Measurements from ENCODE around the gene TMBIM1. TPM values are rescaled to one million over a fixed set of nuclear protein-coding genes. Genes with fewer than 3 reads are reported as not detected.

Gene TMBIM1
- total RNA-seq, 2 donors from 2014 or later, result 42.8 to 79.0 TPM

DNA sequence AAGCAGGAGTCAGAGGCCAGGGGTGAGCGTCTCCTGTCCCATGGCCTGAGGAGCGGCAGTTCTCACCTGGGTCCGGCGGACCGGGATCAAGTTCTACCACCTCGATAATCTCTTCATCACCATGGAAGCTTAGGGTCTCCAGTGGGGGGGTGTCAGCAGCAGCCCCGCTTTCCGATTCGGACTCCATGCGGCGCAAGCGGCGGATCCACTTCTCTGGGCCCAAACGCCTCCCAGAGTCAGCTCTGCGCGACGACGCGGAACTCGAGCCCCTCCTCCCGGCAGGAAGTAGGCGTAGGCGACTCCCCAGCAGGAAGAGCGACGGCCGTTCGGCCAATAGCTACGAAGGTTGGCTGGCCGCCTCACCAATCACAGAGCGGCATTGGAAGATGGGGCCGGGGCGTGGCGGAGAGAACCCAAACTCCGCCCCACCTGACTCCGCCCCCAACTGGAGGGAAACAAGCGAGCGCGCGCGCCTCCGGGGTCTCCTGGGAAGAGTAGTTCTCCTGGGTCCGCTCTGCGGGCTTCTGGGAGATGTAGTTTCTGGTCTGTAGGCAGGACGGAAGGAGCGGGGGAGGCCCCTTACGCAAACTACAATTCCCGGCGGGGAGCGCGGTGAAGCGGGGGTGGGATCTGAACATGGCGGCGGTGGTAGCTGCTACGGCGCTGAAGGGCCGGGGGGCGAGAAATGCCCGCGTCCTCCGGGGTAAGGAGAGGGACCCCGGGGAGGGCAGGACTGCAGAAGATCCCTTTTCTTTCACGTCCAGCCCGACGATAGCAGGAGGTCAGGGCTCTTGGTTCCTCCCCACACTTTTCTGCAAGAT is 22.2 kb downstream of the TMBIM1 start, which contains the start of the genes AAMP and PNKD:
AAMP (minus strand) TSS at position 238 of the 821 bp plus-strand sequence; CDS start at position 187, 51 bp downstream.
PNKD (plus strand) TSS at position 620 of the 821 bp plus-strand sequence; CDS start at position 637, 17 bp downstream.
- H3K4me3 Mint-ChIP-seq, result peak within 1 kb of the TSS; percentile 90
- peak; percentile 96 to 97 for ATAC-seq
- no peaks in the 10 kb centered on the region for H3K36me3 Mint-ChIP-seq
- no peaks in the 10 kb centered on the region for H3K9me3 Mint-ChIP-seq
- H3K27ac Mint-ChIP-seq, result peak within 1 kb of the TSS; percentile 87
- peaks cover 31 to 41% of the 10 kb centered on the region in 2 donors for H3K4me1 Mint-ChIP-seq (ENCODE audit: low read depth in 2 of 2)
- peak; percentile 100 for DNase-seq (ENCODE audit: low spot score)
- no peaks in the 10 kb centered on the region for H3K27me3 Mint-ChIP-seq

GRCh38 chr2:218267259-218267658 is 25.0 kb downstream of the TMBIM1 start:
- no peak for ATAC-seq
- Mint-ChIP-seq H3K4me3 (peak overlapping the region; percentile 51), H3K4me1 (ENCODE audit: low read depth in 2 of 2) (peaks cover 37 to 40% of the 10 kb centered on the region in 2 donors), H3K9me3 (no peaks in the 10 kb centered on the region), H3K36me3 (no peaks in the 10 kb centered on the region), H3K27ac (peak overlapping the region in 1 of 2 donors; percentile 38), H3K27me3 (no peaks in the 10 kb centered on the region)
- no peak for DNase-seq (ENCODE audit: low spot score)

DNA sequence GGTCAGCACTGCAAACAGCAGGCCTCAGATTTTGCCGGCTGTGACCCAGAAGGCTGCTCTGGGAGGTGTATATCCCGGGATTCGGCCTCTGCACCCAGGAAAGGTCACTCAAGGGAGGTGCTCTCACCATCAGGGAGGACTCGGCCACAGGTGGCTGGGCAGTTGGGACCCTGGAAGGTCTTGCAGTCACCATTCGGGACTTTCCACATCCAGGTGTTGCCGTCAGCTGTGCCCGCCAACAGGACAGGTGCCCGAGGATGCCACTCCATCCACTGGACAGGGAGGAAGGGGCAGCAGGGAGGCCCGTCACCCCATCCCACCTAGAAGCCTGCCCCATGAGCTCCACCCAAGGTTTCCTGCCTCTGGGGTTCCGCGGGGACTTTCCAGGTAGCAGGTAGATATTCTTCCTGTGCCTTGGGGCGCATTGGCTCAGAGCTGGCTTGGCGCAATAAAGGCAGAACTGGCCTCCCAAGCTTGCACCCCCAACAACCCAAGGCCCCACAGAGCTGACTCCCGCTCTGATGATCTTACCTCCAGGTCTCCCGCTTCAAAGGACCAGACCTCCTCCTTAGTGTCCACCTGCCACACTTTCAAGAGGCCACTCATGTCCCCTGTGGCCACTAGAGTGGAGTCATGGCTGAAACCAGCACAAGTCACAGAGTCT is 25.9 kb downstream of the TMBIM1 start:
- no peak for ATAC-seq
- H3K27ac Mint-ChIP-seq, result peak overlapping the region in 1 of 2 donors; percentile 69
- H3K36me3 Mint-ChIP-seq, result no peaks in the 10 kb centered on the region
- no peak for DNase-seq (ENCODE audit: low spot score)
- no peak overlapping the region for H3K4me3 Mint-ChIP-seq
- no peaks in the 10 kb centered on the region for H3K9me3 Mint-ChIP-seq
- H3K4me1 Mint-ChIP-seq (ENCODE audit: low read depth in 2 of 2), result peaks cover 29 to 32% of the 10 kb centered on the region in 2 donors
- H3K27me3 Mint-ChIP-seq, result no peaks in the 10 kb centered on the region

- DNase-seq (ENCODE audit: low spot score) (no peak), ATAC-seq (no peak)
- Mint-ChIP-seq H3K9me3 (no peaks in the 10 kb centered on the region), H3K4me1 (ENCODE audit: low read depth in 2 of 2) (peaks cover 24 to 25% of the 10 kb centered on the region in 2 donors), H3K27me3 (no peaks in the 10 kb centered on the region), H3K4me3 (no peak overlapping the region), H3K27ac (peak overlapping the region in 1 of 2 donors; percentile 69), H3K36me3 (no peaks in the 10 kb centered on the region)
These were observed 26.7 kb downstream of the TMBIM1 start for GRCh38 chr2:218265626-218266025.

GRCh38 chr2:218264773-218265561 is 27.3 kb downstream of the TMBIM1 start:
- Mint-ChIP-seq H3K36me3 (no peaks in the 10 kb centered on the region), H3K27me3 (no peaks in the 10 kb centered on the region), H3K9me3 (no peaks in the 10 kb centered on the region), H3K4me1 (ENCODE audit: low read depth in 2 of 2) (peaks cover 17 to 25% of the 10 kb centered on the region in 2 donors), H3K4me3 (no peak overlapping the region), H3K27ac (peak overlapping the region in 1 of 2 donors; percentile 69)
- ATAC-seq, result no peak
- DNase-seq (ENCODE audit: low spot score), result no peak

DNA sequence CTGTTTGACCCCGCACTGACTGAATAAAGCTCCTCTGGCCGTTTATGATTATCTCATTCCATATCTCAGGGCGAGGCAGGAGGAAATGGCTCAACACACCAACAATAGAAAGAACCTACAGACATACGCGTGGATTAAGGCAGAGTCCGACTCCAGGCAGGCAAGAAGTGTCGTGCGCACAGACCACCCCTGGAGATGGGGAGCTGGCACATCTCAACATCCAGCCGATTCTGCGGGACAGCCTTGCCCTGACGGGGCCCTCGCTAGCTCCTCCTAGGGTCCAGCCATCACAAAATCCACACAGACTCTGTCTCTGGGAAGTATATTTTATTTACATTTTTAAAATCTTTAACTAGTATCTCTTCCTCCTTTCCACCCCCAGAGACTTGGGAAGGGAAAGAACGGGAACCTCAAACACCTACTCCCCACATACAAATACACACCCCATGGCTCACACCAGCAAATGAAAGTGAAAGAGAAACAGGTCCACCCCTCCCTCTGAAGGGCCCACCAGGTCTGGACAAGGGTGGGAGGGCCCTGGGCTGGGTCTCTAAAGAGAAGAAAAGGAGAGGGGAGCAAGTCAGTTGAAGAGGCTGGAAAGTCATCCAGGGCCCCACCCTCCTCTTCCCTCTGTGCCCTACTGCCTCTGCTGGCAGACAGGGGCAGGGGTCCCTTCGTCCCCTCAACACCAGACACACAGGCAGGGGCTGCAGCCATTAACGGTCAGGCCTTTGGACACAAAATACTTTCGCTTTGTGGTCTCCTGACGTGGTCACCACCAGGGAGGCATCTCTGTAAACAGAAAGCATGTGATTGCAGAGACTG is 28.3 kb downstream of the TMBIM1 start:
- DNase-seq (ENCODE audit: low spot score) (no peak), ATAC-seq (peak; percentile 62 to 75)
- Mint-ChIP-seq H3K4me3 (no peak overlapping the region), H3K4me1 (ENCODE audit: low read depth in 2 of 2) (peaks cover 15 to 28% of the 10 kb centered on the region in 2 donors), H3K27ac (peak overlapping the region in 1 of 2 donors; percentile 69), H3K27me3 (no peaks in the 10 kb centered on the region), H3K36me3 (no peaks in the 10 kb centered on the region), H3K9me3 (no peaks in the 10 kb centered on the region)

- DNase-seq (ENCODE audit: low spot score), result no peak
- peak in 1 of 2 donors; percentile 2 for ATAC-seq
- Mint-ChIP-seq H3K4me1 (ENCODE audit: low read depth in 2 of 2) (peaks cover 14 to 32% of the 10 kb centered on the region in 2 donors), H3K4me3 (no peak overlapping the region), H3K27ac (peak overlapping the region in 1 of 2 donors; percentile 69), H3K36me3 (no peaks in the 10 kb centered on the region), H3K27me3 (no peaks in the 10 kb centered on the region), H3K9me3 (no peaks in the 10 kb centered on the region)
These were observed 29.4 kb downstream of the TMBIM1 start for GRCh38 chr2:218262631-218263586.

- H3K27ac Mint-ChIP-seq, result no peak overlapping the region
- H3K4me1 Mint-ChIP-seq (ENCODE audit: low read depth in 2 of 2), result peaks cover 20 to 34% of the 10 kb centered on the region in 2 donors
- H3K27me3 Mint-ChIP-seq, result no peaks in the 10 kb centered on the region
- H3K9me3 Mint-ChIP-seq, result no peaks in the 10 kb centered on the region
- H3K36me3 Mint-ChIP-seq, result no peaks in the 10 kb centered on the region
- ATAC-seq (no peak), DNase-seq (ENCODE audit: low spot score) (no peak)
- no peak overlapping the region for H3K4me3 Mint-ChIP-seq
These were observed 30.1 kb downstream of the TMBIM1 start for GRCh38 chr2:218262237-218262600.

GRCh38 chr2:218261423-218262236 is 30.7 kb downstream of the TMBIM1 start:
- Mint-ChIP-seq H3K9me3 (no peaks in the 10 kb centered on the region), H3K4me3 (no peak overlapping the region), H3K4me1 (ENCODE audit: low read depth in 2 of 2) (peaks cover 25 to 35% of the 10 kb centered on the region in 2 donors), H3K27ac (peak overlapping the region in 1 of 2 donors; percentile 14), H3K36me3 (no peaks in the 10 kb centered on the region), H3K27me3 (no peaks in the 10 kb centered on the region)
- ATAC-seq (no peak), DNase-seq (ENCODE audit: low spot score) (no peak)

GRCh38 chr2:218260742-218261422 is 31.4 kb downstream of the TMBIM1 start, which contains the start of gene GPBAR1:
TSS of gene GPBAR1 (plus strand) at chr2:218261015. CDS start at chr2:218262725, 1,710 bp downstream.
- no peak for DNase-seq (ENCODE audit: low spot score)
- no peak for ATAC-seq
- H3K4me3 Mint-ChIP-seq, result no peak within 1 kb of the TSS
- no peaks in the 10 kb centered on the region for H3K36me3 Mint-ChIP-seq
- peak within 1 kb of the TSS; percentile 39 to 73 for H3K27ac Mint-ChIP-seq
- H3K9me3 Mint-ChIP-seq, result no peaks in the 10 kb centered on the region
- H3K4me1 Mint-ChIP-seq (ENCODE audit: low read depth in 2 of 2), result peaks cover 29 to 33% of the 10 kb centered on the region in 2 donors
- H3K27me3 Mint-ChIP-seq, result no peaks in the 10 kb centered on the region

GRCh38 chr2:218260166-218260565 is 32.1 kb downstream of the TMBIM1 start:
- ATAC-seq (no peak), DNase-seq (ENCODE audit: low spot score) (peak; percentile 15)
- H3K36me3 Mint-ChIP-seq, result peaks cover 2% of the 10 kb centered on the region
- H3K4me3 Mint-ChIP-seq, result no peak overlapping the region
- H3K27ac Mint-ChIP-seq, result peak overlapping the region; percentile 39 to 73
- H3K4me1 Mint-ChIP-seq (ENCODE audit: low read depth in 2 of 2), result peaks cover 31 to 32% of the 10 kb centered on the region in 2 donors
- H3K27me3 Mint-ChIP-seq, result no peaks in the 10 kb centered on the region
- no peaks in the 10 kb centered on the region for H3K9me3 Mint-ChIP-seq

All from natural killer cell treated with Interleukin-12 subunit alpha and Interleukin-12 subunit beta and Interleukin-15 and Interleukin-18, amount 100 ng/mL, for 72 hours (primary cell).